ENCODE results near the gene VSIR.

VSIR gene

DNA sequence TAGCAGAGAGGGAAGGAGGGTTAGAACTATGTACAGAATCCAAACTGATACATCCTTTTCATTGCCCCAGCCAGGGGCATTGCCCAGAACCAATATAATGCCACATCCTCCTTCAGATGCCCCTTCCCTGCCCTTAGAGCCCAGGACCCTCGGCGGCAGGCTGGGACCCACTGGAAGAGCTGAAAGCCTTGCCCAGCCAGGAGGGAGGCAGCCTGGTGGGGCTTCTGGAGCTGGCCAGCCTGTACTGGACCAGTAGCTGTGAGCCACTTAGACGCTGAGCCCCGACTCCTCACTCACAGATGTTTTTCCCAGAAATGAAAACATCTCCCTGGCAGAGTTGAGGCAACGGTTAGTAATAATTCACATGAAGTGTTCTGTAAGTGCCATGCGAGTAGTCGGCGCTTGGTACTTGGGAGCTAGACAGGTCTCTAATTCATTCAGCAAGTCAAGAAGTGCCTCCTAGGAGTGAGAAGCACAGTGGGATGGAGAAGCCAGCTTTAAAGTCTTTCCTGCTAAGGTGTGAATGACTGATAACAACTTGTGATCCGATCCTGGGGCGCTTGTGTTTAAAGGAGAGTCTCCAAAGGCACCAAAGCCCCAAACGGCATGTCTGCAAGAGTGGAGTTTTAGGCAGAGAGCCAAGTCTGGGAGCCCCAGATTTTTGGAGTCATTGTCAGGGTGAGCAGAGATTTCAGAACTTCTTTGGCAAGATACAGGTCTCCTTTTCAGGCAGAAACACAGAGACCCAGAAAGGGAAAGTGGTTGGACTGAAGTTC is 9.8 kb downstream of the VSIR start:
- DNase-seq: no peak

DNA sequence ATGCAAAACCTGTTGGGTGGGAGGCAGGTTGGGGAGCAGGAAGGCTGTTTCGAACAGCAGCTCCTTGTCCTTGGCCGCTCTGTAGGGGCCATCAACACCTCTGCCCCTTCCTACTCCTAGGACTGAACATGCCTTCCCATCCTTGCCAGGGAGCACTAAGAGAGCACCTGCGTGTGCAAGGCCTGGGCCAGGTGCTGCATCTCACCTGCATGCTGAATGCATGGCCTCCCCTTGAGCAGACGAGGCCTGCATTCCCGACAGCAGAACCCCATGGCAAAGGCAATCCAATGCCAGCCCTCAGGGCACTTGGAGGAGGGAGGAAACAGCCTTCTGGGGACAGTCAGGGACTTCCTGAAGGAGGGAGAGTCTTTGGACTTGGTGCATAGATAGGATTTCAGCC is 11.0 kb downstream of the VSIR start:
- no peak for DNase-seq

DNA sequence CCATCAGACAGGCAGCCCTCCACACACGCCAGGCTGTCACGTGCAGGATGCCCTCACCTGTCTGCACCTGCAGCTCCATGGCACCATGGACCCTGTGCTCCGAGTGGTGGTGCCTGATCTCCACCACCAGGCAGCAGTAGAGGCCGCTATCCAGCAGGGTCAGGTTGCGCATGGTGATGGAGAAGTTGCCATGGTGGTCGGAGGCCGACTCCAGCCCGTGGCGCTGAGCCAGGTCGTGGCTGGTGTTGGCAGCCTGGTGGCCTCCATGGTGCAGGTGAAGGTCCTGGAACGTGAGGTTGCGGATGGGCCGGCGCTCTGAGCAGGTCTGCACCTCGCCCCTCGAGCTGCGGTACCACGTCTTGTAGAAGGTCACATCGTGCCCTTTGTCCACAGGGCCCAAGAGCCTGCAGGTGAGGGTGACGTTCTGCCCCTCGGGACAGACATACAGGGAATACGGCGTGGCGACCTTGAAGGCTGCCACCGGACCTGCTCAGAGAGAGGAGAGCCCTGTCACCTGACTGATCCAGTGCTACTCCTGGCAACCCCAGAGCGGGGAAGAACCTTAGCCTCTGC is 11.7 kb downstream of the VSIR start:
- DNase-seq: no peak

DNA sequence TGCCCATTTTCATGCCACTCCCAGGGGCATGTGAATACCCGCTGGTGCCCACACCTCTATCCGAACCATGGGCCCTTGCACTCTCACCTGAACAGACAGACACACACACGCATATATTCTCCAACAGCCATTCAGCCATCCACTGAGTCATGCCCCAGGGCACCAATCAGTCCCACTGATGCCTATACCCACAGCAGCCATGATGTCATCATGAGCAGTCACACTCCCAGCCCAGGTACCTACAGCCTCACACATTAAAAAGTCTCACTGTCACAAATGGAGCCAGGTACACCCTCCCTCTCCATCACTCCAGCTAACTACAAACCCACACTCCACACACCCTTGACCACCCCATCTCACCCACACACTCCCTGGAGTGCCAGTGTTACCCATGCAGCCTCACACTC is 12.2 kb downstream of the VSIR start:
- DNase-seq: no peak

DNA sequence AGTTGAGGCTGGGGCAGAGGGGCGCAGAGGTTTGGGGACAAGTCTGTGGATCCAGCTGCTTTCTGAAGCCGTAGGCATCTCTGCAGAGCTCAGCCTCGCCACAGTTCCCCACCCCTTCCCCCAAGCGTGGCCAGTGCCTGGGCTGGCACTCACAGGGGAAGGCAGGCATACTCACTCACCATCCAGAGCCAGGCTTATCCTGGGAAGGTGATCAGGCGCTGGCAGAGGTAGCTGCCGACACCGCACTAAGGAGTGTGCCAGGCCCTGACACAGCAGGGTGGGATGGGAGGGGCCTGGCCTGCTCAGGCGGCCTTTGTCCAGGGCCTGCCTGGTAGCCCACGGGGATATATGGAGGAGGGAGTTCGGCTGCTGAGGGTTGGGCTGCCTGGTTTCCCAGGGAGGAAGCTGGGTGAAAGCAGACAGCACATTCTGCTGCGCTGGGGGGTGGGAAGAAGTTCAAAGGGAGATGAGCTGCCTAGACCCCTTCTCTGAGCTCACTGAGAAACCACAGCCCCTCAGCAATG is 15.9 kb downstream of the VSIR start:
- no peak for DNase-seq

DNA sequence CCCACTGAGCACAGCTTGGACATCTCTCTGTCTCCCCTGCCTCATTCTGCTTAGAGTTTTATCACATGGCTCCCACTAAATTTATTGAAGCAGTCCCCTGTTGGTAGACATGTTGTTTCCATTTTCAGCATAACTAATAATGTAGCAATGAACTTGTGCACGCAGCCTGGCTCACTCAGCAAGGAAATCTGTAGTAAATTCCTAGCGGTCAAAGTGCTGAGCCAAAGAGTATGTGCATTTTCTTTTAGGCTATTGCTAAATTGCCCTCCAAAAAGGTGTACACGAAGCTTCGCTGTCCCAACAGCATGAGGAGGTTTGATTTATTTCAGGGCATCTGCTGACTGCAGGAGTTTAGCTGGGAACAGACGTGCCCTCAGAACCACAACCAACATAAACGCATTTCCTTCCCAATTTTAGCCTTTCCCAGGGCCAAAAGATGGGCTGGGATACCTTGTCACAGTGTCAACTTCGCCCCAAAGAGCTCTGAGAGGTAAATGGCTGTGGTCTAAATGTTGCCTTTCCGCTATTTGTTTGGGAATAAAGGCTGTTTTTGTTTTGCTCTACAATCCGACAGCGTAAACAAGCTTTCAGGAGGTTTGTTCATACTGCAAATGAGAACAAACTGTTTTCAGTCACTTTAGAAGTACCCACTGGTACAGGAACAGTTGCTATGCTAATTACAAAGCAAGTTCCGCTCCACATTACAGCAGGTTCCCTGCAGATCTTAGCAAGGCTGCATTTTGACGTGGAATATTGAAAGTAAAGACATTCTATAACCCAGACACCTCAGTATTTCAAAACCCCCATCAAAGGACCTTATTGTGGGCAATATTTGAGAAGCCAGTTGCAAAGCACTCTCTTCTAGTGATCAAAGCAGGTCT is 16.8 kb downstream of the VSIR start:
- no peak for DNase-seq

DNA sequence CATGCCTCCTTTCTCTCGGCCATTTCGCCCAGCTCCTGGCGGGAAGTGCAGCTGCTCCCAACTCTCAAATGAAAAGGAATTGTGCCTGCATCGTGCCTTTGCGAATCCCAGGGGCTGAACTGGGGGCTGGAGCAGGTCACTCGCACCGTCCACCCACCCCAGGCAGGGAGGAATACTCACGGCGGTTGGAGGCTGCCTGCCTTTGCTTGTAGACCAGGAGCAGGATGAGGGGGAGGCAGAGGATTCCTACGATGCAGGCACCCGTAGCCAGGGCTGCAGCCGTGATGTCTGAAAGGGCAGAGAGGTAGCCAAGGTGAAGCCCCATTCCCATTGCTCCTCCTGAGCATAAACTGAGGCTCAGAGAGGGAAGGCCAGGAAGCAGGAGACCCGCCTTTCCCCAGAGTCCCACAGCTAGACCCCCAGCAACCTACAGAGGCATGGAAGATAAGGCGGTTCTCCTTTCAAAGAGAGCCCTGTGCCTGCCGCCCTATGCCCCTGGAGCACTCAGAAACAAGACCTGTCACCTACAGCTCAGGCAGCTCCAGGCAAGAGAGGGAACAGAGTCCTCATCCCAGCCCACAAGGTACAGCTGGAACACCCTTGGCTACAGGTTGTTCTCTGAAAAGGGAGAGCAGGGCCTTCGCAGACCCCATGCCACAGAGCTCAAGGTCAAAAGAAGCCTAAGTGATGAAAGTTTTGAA is 18.0 kb downstream of the VSIR start:
- no peak for DNase-seq

DNA sequence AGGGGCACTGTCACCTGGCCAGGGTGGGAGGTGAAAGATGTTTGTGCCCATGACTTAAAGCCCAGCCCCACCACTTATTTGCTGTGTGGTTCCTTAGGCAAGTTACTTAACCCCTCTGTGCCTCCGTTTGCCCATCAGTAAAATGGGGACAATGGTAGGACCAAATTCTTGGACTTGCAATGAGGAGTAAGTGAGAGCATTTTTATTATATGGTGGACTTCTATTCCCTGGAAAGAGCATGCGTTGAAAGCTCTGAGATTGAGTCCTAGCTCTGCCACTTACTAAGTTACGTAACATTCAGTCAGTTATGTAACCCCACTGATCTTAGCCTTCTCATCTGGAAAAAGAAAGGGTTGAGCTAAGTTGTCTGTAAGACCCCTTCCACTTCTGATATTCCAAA is 18.8 kb downstream of the VSIR start:
- no peak for DNase-seq

DNA sequence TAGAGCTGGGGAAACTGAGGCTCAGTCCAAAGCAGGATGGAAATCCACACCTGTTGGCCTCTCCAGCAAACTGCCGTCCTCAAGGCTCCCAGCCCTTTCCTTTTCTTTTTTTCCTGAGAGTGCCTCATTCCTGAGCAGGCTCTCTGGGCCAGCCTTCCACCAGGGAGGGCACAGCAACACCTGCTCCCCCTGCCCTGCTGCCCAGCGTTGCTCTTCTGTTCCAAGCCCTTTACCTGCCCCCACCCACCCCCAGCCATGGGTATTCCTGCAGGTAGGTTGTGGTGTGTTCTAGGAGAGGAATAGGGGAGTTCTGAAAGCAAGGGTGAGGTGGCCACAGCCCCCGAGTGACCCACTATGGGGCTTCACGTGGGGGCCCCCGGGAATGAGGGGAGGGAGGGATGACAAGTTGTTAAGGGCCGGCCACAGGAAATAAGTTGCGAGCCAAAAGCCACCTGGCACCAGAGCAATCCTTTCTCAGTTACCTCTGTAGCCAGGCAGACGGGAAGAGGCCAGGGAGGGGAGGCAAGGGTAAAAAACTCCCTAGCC is 19.3 kb downstream of the VSIR start:
- DNase-seq: no peak

DNA sequence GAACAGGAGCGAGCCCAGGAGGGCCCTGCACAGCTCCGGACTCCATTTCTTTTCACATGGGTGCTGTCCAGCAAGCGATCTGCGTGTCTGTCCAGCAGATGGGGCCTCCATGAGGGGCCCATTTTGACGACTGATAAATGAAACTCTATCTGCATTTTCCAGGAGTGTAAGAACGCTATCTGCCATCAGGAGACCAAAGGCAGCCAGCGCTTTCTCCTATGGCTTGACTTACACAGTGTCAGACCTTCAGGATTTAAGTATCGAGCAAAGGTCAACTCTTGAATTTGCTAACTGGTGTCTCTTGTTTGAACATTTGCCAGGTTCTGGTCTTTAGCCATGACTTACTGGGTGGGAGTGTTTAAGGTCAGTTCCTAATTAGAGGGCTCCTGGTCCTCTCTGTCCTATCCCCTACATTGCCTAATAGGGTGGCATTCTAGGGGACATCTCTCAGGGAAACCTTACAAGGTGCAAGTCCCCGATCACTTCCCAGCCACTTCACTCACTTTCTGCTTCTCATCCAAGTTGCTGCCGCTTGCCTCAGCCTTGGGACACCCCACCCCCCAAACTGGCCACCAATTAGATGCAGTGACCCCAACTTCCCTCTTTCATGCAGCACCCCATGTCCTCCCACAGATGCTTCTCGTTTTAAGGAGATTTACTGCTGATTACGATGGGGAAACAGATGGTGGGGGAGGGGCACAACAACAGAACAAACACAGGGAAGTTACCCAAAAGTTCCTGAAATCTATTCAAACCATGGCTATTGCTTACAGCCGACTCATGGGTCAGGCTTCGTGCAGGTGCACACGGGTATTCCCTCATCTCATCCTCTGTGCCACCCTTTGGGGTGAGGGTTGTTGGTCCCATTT is 20.0 kb downstream of the VSIR start:
- no peak for DNase-seq

DNA sequence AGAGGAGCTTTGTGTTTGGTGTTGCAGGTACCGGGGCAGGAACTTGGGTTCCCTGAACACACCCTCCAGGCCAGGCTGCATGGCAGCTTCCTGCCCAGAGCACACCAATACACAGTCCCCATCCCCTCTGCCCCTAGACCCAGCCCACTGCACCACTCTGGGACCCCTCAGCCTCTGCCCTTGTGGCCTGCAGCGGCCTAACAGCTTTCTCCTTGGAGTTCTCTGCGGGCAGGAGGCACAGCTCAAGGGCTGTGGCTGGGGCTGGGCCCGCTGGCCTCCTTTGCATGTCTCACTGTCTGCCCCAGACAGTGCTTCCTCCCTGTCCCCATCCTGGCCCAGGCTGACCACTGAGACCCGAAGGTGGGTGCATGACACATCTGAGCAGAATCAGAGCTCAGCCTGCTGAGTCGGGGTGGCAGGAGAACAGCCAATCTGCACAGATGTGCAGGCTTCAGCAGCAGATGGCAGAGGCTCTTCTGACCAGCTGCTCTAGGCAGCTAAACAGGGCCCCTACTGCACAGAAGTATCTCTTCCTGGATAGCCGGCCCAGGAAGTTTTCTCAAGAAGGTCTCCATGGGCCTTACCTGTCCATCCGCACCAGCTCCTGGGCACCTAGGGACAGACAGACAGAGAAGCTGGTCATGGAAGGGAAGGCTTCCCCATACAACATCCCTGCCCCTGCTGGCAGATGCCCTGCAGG is 20.8 kb downstream of the VSIR start:
- no peak for DNase-seq

DNA sequence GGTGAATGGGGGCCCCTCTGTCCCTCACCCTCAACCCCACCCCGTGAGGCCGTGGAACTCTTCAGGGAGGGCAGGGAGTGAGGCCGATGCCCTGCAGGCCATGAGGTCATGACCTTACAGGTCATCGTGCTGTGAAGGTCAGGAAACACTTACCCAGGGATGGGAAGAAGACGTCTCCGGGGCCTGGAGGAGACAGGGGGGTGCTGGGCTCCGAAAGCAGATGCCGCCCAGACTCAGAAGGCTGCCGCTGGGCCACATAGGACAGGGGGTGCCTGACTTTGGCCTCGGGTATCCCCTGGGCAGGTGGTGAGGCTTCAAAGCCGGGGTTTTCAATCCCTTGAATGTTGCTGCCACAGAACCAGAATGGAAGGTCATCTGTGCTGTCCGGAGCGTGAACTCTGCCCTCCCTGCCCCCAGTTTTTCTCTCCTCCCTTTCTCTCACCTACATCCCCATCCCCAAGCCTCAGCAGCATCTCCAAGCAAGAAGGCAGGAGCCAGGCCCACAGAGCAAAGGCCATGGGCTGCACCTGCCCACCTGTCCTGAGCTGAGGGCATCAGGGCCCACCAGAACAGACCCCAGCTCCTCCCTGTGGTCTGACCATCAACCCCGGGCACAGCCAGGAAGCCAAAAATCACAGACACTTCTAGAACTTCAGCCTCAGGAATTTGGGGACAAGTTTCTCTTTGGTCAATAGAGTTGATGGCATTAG is 21.6 kb downstream of the VSIR start:
- no peak for DNase-seq

DNA sequence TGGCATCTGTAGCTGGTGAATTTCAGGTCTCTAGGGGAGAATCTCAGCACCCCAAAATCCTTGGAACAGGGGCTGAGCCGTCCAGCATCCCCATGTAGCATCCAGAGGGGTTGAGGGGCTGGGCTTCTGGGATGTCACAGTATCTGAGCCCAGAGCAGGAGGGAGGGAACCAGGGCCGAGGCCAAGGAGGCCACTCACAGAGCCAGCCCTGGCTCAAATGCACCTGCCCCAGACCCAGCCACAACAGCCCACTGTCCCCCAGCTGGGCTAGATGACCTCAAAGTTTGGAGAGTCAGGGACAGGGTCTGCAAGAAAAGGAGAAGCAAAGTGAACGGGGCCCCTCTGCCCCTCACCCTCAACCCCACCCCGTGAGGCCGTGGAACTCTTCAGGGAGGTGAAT is 22.3 kb downstream of the VSIR start:
- no peak for DNase-seq

DNA sequence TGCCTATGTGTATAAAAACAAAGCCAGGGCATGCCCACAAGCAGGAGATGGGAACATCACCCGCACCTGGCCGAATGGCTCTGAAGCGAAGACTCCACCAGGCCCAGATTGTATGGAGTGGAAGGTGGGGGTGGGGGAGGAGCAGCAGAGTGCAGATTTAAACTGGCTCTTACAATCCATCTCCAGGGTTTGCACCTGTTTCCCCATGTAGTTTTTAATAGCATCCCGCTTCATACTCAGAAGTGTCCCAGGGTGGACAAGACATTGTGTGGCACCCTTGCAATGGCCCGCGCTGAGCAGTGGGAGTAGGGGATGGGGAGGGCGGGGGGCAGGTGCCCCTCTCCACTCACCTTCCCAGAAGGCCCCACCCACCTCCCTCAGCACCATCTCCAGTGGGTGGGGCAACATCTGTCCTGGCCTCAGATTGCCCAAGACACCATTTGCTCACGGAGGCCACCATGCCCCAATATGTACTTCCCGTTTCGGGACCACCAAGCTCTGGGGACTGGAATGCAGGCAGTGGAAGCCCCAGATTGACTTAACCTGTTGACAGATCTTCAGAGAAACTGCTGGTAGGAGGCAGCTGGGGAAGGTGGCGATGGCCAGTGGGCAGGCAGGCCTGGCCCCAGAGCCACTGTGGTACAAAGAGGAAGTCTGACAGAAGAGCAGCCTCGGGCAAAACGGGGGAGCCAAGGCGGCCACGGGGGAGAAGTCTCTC is 23.0 kb downstream of the VSIR start:
- DNase-seq: no peak

DNA sequence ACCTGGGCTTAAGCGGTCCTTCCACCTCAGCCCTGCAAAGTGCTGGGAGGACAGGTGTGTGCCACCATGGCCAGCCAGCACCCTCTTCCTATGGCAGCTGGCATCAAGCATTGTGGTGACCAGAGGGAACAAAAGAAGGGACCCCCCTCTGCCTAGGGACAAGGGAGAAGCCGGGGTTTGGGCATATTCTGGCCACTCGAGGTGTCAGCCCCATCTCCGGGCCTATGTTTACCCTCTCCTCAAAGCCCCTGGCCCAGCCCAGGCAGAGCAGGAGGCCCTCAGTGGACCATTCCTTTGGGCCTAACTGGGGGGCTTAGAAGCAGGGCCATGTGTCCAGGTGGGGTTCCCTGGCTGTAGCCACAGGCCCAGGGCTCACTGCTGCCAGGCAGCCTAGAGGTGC is 23.9 kb downstream of the VSIR start:
- no peak for DNase-seq

DNA sequence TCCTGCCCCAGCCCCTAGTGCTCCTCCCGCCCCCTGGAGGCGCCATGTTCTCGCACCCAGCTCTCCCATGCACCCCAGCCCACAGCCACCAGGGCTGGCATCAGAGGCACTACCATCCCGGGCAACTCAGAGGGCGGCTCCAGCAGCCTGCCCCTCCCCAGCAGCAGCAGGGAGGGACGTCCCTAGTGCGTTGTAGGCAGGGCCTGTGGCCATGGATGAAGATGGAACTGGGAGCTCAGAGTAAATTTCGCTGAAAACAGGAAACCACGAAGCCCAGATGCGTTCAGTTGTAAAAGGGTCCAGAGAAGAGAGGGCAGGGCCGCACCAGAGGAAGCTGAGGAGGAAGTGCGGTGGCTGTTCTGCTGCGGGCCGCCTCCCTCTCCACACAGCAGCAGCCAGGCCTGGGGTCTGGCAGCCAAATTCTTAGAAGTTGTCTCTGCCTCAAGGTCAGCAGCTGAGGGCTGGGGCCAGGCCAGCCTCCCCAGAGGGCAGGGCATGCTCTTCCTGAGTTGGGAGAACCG is 24.6 kb downstream of the VSIR start:
- DNase-seq: no peak

DNA sequence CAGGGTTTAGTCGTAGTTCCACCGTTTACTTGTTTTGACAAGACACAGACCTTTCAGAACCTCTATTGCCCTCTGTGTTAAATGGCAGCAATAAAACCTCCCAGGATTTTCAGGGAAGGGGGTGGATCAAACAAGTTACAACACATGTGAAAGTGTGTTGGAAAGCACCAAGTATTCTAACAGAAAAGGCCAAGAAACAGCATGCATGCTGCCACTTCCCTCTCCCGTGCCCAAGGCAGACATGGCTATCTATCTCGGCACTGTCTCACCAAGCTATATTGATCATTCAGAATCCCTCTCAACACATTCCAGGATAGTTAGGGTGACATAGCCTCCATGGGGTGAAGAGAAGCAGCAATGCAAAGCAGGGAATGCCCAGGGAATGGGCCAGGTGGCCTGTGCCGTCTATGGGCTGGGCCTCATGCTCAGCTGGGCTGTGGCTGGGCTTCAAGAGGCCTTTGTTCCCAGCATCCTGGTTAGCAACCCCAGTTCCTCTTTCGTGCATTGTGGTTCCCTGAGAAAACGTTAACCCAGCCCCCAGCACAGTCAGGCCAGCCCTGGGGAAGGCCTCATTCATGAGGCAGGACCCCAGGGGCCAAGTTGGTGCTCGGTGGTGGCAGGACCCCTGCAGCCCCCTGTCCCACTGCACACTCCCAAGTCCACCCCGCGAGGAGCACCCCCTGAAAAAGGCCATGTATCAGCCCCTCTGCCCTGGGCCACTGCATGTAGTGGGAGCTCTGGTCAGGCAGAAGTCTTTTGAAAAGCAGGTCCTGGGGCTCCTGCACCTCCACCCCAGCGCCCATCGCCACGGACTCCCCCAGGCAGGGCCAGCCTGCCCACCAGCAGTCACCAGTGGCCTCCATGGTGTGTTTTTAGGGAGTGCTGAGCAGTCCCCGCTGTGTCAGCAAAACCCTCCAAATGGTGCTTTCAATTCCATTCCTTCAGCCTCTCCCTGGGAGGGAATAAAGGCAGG is 25.5 kb downstream of the VSIR start:
- DNase-seq: no peak

DNA sequence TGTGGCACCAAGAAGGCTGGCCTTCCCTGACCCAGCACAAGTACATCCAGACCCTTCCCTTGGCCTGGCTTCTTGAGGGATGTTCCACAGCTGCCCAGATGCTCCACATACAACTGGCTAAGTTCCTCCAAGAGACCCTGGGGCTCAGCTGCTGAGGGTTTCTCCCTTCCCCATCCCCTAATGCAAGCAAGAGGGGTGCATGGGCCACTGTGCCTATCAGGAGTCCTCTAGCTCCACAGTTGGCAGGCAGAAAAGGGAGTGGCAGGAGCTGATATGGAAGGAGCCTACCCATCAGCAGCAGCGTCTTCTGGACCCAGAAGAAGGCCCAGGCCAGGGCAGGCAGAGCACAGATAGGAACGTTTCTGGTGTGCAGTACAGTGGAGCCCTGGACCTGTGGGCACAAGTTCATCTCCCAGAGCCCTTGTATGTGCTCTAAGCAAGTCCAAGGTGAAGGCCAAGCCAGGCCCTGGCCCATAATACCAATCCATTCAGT is 26.2 kb downstream of the VSIR start:
- DNase-seq: no peak

Data from 8988T (cell line).